Activated CD8-positive, alpha-beta T cell treated with anti-CD3 and anti-CD28 coated beads for 36 hours (primary cell): ENCODE data around the gene TNS3. TPM values are rescaled to one million over a fixed set of nuclear protein-coding genes. Genes with fewer than 3 reads are reported as not detected.

Experiments
- ATAC-seq: fragments of 200-7000 bp; cut with Tn5 transposase; one replicate; pipeline ENCODE4 v1.10.0; 2021; ENCODE audit warnings: mild to moderate bottlenecking, moderate library complexity
- CTCF ChIA-PET: fragments of 350-600 bp; sonication (Branson Sonifier 250); formaldehyde crosslinking; loops from one replicate; lab custom pipeline; 2021; ENCODE audit warnings: antibody characterized with exemption; lab: Charles Lee
- POLR2A ChIA-PET: fragments of 350-600 bp; sonication (Branson Sonifier 250); formaldehyde crosslinking; loops from one replicate; lab custom pipeline; 2021; ENCODE audit warnings: antibody characterized with exemption; lab: Charles Lee
- DNase-seq: peaks from one replicate; pipeline ENCODE4 v3.0.0-alpha.2; 2020
- H3K27ac Mint-ChIP-seq: one replicate; pipeline ENCODE4 v1.8.0; 2021; ENCODE audit warnings: mild to moderate bottlenecking, mixed read lengths
- H3K27me3 Mint-ChIP-seq: one replicate; pipeline ENCODE4 v1.8.0; 2021; ENCODE audit warnings: mixed read lengths
- H3K36me3 Mint-ChIP-seq: one replicate; pipeline ENCODE4 v1.8.0; 2021; ENCODE audit warnings: low read depth, mixed read lengths
- H3K4me1 Mint-ChIP-seq: one replicate; pipeline ENCODE4 v1.8.0; 2021; ENCODE audit warnings: low read depth, mixed read lengths
- H3K4me3 Mint-ChIP-seq: one replicate; pipeline ENCODE4 v1.8.0; 2021; ENCODE audit warnings: mild to moderate bottlenecking, moderate library complexity, mixed read lengths
- H3K9me3 Mint-ChIP-seq: one replicate; pipeline ENCODE4 v1.8.0; 2021; ENCODE audit warnings: mixed read lengths
- intact Hi-C: fragments of 100-400 bp; cut with micrococcal nuclease; formaldehyde crosslinking; loops from one replicate; pipeline ENCODE4 v1.10.0; 2022
- total RNA-seq, 2 experiments: library from RNA; stranded (reverse); gene quantifications; one replicate each; pipeline ENCODE4 v1.2.3, GENCODE V29; 2021
- TF ChIP-seq, protein P1 (sequence below): fragments of 200-600 bp; IDR thresholded peaks from one replicate; pipeline ENCODE4 v1.8.0; 2022; ENCODE audit warnings: antibody characterized with exemption, mild to moderate bottlenecking

The TNS3 gene
- total RNA-seq, 2 experiments from 2014 or later, result 0.04 to 0.16 TPM

- no peak for ATAC-seq
- ChIA-PET POLR2A (no interaction called here), CTCF (no interaction called here)
- TF ChIP-seq, protein P1, sequence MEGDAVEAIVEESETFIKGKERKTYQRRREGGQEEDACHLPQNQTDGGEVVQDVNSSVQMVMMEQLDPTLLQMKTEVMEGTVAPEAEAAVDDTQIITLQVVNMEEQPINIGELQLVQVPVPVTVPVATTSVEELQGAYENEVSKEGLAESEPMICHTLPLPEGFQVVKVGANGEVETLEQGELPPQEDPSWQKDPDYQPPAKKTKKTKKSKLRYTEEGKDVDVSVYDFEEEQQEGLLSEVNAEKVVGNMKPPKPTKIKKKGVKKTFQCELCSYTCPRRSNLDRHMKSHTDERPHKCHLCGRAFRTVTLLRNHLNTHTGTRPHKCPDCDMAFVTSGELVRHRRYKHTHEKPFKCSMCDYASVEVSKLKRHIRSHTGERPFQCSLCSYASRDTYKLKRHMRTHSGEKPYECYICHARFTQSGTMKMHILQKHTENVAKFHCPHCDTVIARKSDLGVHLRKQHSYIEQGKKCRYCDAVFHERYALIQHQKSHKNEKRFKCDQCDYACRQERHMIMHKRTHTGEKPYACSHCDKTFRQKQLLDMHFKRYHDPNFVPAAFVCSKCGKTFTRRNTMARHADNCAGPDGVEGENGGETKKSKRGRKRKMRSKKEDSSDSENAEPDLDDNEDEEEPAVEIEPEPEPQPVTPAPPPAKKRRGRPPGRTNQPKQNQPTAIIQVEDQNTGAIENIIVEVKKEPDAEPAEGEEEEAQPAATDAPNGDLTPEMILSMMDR, result no peak
- DNase-seq, result no peak
- Mint-ChIP-seq H3K36me3 (no peaks in the 10 kb centered on the region), H3K9me3 (no peaks in the 10 kb centered on the region), H3K27me3 (no peaks in the 10 kb centered on the region), H3K4me1 (no peaks in the 10 kb centered on the region), H3K27ac (no peak overlapping the region), H3K4me3 (no peak overlapping the region)
- intact Hi-C loops, result no loop called here
These were observed 239.4 kb downstream of the TNS3 start for GRCh38 chr7:47342296-47343060.

DNA sequence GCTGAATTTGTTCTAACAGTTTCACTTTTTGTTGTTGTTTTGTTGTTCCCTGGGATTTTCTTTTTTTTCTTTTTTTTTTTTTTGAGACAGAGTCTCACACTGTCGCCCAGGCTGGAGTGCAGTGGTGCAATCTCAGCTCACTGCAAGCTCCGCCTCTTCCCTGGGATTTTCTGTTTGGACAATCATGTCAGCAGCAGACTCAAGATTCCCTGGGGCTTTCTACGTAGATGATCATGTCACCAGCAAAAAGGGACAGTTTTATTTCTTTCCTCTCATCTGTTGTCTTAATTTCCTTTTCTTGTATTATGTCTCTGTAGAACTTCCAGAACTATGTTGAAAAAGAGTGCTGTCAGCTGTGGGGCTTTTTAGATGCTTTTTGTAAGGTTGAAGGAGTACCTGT lies 241.4 kb downstream of the TNS3 start:
- Mint-ChIP-seq H3K27ac (no peak overlapping the region), H3K27me3 (no peaks in the 10 kb centered on the region), H3K9me3 (peaks cover 3% of the 10 kb centered on the region), H3K36me3 (no peaks in the 10 kb centered on the region), H3K4me1 (no peaks in the 10 kb centered on the region), H3K4me3 (no peak overlapping the region)
- intact Hi-C loops, result no loop called here
- POLR2A ChIA-PET, result no interaction called here
- DNase-seq (no peak), ATAC-seq (no peak)
- TF ChIP-seq, protein P1, result no peak
- CTCF ChIA-PET, result no interaction called here

- H3K4me1 Mint-ChIP-seq, result no peaks in the 10 kb centered on the region
- peaks cover 3% of the 10 kb centered on the region for H3K9me3 Mint-ChIP-seq
- intact Hi-C loops, result no loop called here
- no peak overlapping the region for H3K4me3 Mint-ChIP-seq
- H3K27me3 Mint-ChIP-seq, result no peaks in the 10 kb centered on the region
- TF ChIP-seq, protein P1, result no peak
- DNase-seq, result no peak
- no peak for ATAC-seq
- POLR2A ChIA-PET, result no interaction called here
- CTCF ChIA-PET, result no interaction called here
- no peak overlapping the region for H3K27ac Mint-ChIP-seq
- H3K36me3 Mint-ChIP-seq, result no peaks in the 10 kb centered on the region
These were observed 243.9 kb downstream of the TNS3 start for GRCh38 chr7:47338026-47338425.

- intact Hi-C loops, result no loop called here
- POLR2A ChIA-PET, result no interaction called here
These were observed 244.4 kb downstream of the TNS3 start for GRCh38 chr7:47337531-47337930.

More at GRCh38 chr7:47337531-47337930, 244.4 kb downstream of the TNS3 start:
- Mint-ChIP-seq H3K4me3 (no peak overlapping the region), H3K27me3 (no peaks in the 10 kb centered on the region), H3K9me3 (peaks cover 3% of the 10 kb centered on the region), H3K36me3 (no peaks in the 10 kb centered on the region), H3K27ac (no peak overlapping the region), H3K4me1 (no peaks in the 10 kb centered on the region)
- DNase-seq, result no peak
- TF ChIP-seq, protein P1, result no peak
- ATAC-seq, result no peak
- CTCF ChIA-PET, result no interaction called here
